BLaER1 (cell line): Measurements from ENCODE around the gene DLK1.

Source experiments
- H3K27ac ChIP-seq: shearing (Covaris generic); formaldehyde crosslinking; 2 replicates; pipeline ENCODE4 v1.8.1; 2022
- H3K27me3 ChIP-seq: shearing (Covaris generic); formaldehyde crosslinking; 2 replicates; pipeline ENCODE4 v1.8.1; 2022
- H3K36me3 ChIP-seq: shearing (Covaris generic); formaldehyde crosslinking; 2 replicates; pipeline ENCODE4 v1.8.1; 2022
- H3K4me1 ChIP-seq: shearing (Covaris generic); formaldehyde crosslinking; 2 replicates; pipeline ENCODE4 v1.8.1; 2022
- H3K4me2 ChIP-seq: shearing (Covaris generic); formaldehyde crosslinking; 2 replicates; pipeline ENCODE4 v1.8.1; 2022
- H3K4me3 ChIP-seq: shearing (Covaris generic); formaldehyde crosslinking; 2 replicates; pipeline ENCODE4 v1.8.1; 2022
- H3K9ac ChIP-seq: shearing (Covaris generic); formaldehyde crosslinking; 2 replicates; pipeline ENCODE4 v1.8.1; 2022
- H3K9me3 ChIP-seq: shearing (Covaris generic); formaldehyde crosslinking; 2 replicates; pipeline ENCODE4 v1.8.1; 2022
- H4K20me1 ChIP-seq: shearing (Covaris generic); formaldehyde crosslinking; 2 replicates; pipeline ENCODE4 v1.8.1; 2022
- Cebpa-rat ChIP-seq: shearing (Covaris generic); IDR thresholded peaks from 2 replicates; pipeline ENCODE4 v1.8.1; 2022

Gene DLK1

DNA sequence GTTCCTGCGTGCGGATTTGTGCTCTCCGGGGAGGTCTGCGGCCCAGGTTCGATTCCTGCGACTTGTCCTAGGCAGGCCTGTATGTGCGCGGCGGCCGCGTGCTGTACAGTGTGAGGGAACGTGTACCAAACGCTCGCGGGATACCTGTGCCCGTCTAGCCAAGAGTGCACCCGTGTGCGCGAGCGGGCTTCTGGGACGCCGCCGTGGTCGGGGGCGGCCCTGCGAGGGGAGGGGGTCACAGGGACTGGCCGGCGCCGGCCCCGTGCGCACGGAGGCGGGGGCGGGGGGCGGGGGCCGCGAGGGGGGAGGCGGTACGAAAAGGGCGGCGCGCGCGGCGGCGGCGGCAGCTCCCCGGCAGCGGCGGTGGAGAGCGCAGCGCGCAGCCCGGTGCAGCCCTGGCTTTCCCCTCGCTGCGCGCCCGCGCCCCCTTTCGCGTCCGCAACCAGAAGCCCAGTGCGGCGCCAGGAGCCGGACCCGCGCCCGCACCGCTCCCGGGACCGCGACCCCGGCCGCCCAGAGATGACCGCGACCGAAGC lies at the start of gene DLK1:
Gene DLK1 (plus strand): TSS at position 343 of the 536 bp plus-strand sequence. CDS start 177 bp downstream, at position 520.
- H3K4me3 ChIP-seq = no peak within 1 kb of the TSS
- H3K4me2 ChIP-seq = no peak within 1 kb of the TSS
- no peak for TF ChIP-seq Cebpa-rat
- peaks cover 15% of the 10 kb centered on the region; the same call in 1 of the 2 replicates for H3K9me3 ChIP-seq
- no peak within 1 kb of the TSS for H3K9ac ChIP-seq
- no peaks in the 10 kb centered on the region for H3K36me3 ChIP-seq
- H4K20me1 ChIP-seq = no peaks in the 10 kb centered on the region; the same call in 1 of the 2 replicates
- peaks cover 10% of the 10 kb centered on the region; the same call in 1 of the 2 replicates for H3K4me1 ChIP-seq
- no peak within 1 kb of the TSS for H3K27ac ChIP-seq
- H3K27me3 ChIP-seq = peaks cover 43% of the 10 kb centered on the region

DNA sequence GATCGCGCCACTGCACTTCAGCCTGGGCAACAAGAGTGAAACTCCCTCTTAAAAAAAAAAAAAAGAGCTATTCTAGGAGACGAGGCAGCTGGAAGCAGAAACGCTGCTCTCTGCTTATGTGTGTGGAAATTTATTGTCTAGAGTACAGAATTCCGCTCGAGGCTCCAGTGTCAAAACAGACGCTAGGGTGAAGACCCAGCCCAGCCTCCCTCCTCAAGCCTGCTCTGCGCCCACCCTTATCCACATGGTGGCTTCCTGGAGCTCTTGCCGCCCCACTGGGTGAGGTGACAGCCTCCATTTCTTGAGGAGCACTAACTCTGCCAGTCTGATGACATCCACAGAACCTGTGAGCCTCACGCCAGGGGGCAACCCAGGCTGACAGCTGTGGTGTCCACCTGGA lies 49.5 kb upstream of the DLK1 start:
- Histone ChIP-seq H3K9ac (peak overlapping the region; percentile 45; the same call in 1 of the 2 replicates), H3K27ac (peak overlapping the region; percentile 53)

DNA sequence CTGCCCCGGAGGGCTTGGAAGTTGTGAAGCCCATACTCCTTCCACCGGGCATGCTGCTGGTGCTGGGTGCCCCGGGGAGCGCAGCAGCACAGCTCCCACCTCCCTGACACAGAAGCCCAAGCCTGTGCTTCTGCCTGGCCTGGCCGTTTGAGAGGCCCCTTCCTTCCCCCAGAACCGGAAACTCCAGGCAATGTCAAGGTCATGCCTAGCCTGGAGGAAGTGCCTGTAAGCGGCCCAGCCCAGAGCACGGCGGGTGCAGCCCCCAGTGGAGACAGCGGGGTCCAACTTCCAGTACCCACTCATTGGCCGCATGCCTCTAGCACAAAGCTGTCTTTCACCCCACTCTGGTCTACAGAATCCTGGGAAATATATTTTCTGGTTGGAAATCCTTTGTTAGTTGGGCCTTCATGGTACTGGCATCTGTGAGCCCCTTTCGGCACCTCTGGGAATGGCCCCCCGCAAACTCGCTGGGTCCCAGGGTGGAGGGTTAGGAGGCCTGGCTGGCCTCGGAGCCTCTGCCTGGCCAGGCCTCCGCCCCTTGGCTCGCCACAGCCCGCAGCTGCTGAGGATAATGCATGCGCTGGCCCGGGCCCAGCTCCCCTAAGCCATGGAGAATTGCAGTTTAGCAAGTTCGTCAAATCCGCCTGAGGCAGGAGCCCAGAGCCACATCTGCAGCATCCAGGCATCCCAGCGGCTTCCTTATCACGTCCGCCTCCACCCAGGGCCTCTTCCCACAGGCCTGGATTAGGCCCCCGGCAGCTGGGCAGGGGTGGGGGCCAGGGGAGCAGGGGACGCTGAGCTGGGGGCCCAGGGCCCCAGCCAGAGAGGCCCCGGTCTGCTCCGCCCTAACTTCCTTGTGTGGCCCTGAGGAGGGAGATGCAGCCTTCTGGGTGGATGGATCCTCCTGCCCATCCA lies 48.9 kb upstream of the DLK1 start:
- H3K4me1 ChIP-seq = peaks cover 28% of the 10 kb centered on the region
- H3K27me3 ChIP-seq = peaks cover 16% of the 10 kb centered on the region; the same call in 1 of the 2 replicates
- no peak overlapping the region for H3K4me3 ChIP-seq
- H3K9me3 ChIP-seq = no peaks in the 10 kb centered on the region
- H3K27ac ChIP-seq = peak overlapping the region; percentile 53
- H3K4me2 ChIP-seq = peak overlapping the region; percentile 63
- H3K36me3 ChIP-seq = no peaks in the 10 kb centered on the region
- no peak for TF ChIP-seq Cebpa-rat
- H3K9ac ChIP-seq = peak overlapping the region; percentile 45; the same call in 1 of the 2 replicates
- no peaks in the 10 kb centered on the region for H4K20me1 ChIP-seq

More for the DNA sequence above, 49.5 kb upstream of the DLK1 start:
- Histone ChIP-seq H3K27me3 (peaks cover 17% of the 10 kb centered on the region; the same call in 1 of the 2 replicates), H3K9me3 (no peaks in the 10 kb centered on the region), H3K4me3 (no peak overlapping the region), H3K4me1 (peaks cover 34% of the 10 kb centered on the region), H3K36me3 (no peaks in the 10 kb centered on the region), H4K20me1 (no peaks in the 10 kb centered on the region), H3K4me2 (peak overlapping the region; percentile 63)
- no peak for TF ChIP-seq Cebpa-rat

DNA sequence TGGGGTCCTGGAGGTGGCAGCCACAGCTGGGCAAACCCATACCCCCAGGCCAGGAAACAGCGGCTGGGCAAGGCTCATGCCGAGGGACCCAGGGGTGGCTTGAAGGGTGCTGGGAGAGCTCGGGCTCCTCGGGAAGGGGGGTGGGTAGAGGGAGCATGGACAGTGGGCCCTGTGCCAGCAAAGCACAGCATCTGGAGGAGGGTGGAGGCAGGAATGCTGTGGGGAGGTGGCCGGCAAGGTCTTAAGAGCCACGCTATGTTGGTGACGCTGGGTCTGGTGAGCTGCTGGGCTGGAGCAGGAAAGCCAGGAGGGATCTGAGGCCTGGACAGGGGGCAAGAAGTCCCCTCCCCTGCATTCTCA lies 48.2 kb upstream of the DLK1 start:
- Histone ChIP-seq H4K20me1 (no peaks in the 10 kb centered on the region), H3K9me3 (no peaks in the 10 kb centered on the region), H3K4me2 (peak overlapping the region; percentile 63; the same call in 1 of the 2 replicates), H3K9ac (no peak overlapping the region), H3K27me3 (peaks cover 10% of the 10 kb centered on the region; the same call in 1 of the 2 replicates), H3K4me1 (peaks cover 28% of the 10 kb centered on the region), H3K27ac (no peak overlapping the region), H3K4me3 (no peak overlapping the region), H3K36me3 (no peaks in the 10 kb centered on the region)
- no peak for TF ChIP-seq Cebpa-rat

DNA sequence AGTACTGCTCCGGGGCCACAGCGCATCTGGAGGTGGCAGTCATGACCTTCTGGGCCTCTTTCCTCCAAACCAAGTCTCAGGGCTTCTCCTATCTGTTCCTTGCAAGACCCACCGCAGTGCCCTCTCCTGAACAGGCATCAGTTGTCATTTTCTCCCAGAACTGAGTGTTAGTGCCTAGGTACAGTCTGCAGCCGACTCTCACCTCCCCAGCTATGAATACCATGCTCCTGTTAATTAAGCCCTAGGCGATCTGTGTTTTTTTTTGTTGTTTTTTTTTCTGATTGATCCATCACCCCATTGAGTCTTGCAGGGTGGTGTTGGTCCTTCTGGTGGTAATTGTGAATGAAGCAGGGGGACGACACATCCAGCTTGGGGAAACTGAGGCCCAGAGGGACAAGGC lies 47.5 kb upstream of the DLK1 start:
- Histone ChIP-seq H3K4me2 (no peak overlapping the region), H3K9me3 (no peaks in the 10 kb centered on the region), H3K4me1 (peaks cover 31% of the 10 kb centered on the region), H3K9ac (no peak overlapping the region), H4K20me1 (no peaks in the 10 kb centered on the region), H3K36me3 (no peaks in the 10 kb centered on the region), H3K4me3 (no peak overlapping the region), H3K27ac (no peak overlapping the region), H3K27me3 (0 out of 2 replicates have a peak, but pooled peaks cover 3% of the 10 kb centered on the region)
- TF ChIP-seq Cebpa-rat = no peak

DNA sequence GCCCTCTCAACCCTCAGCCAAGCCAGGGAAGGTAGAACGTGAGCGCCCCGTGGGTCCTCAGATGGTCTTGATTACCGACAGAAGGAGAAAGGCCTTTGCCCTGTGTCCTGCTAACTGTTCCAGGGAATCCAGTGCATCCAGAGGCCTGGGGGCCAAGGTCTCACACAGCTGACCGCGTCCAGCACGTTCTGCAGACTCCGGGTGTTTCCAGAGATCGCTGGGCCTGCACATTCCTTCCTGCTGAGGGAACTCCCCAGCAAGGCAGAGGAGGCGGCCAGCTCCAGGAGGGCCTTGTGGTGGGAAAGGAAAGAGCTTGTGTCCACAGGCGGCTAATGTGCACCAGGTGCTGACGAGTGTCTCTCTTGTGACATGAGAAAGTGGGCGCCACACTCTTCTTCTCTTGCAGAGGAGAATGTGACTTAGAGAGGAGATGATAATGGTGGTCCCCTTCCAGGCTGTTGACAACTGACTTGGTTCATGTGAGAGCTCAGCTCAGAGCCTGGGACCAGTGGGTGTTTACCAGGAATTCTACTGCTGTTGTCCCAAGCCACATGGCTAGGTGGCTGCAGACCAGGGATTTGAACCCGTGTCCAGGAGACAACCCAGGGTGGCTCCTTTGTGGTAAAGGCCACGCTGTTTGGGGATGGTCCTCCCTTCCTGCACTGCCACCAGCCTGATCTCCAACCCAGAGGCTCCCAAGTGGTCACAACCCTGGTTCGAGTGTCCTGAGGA lies 46.8 kb upstream of the DLK1 start:
- Histone ChIP-seq H3K27me3 (no peaks in the 10 kb centered on the region), H3K4me1 (peaks cover 31% of the 10 kb centered on the region), H3K4me3 (no peak overlapping the region), H3K9me3 (no peaks in the 10 kb centered on the region), H4K20me1 (no peaks in the 10 kb centered on the region), H3K4me2 (no peak overlapping the region), H3K9ac (no peak overlapping the region), H3K27ac (no peak overlapping the region), H3K36me3 (no peaks in the 10 kb centered on the region)
- TF ChIP-seq Cebpa-rat = no peak

DNA sequence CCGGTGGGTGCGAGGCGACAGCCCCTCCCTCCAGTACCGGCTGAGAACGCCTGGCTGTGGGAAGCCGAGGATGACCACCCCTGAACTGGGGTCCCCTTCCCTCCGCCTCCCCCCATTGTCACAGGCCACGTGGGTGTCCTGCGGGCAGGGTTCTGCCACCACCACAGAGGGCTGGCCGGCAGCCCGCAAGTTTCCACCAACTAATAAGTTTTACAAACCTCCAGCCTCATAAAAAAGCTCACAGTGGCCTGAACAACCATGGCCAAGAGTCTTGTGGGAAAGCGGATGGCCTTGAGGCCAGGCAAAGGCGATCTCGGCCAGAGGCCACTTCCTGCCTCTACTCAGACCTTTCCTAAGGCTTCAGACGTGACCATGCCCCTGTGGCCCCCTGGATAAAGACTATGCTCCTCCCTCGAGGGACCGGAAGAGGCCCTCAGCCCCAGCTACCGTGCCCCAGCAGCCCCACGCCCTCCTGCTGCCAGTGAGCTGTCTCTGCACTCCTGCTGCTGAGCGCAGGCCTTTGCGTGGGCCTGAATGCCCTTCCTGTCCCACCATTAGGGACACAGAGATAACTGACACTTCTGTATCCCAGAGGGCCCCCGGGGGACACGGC lies 46.1 kb upstream of the DLK1 start:
- H3K9me3 ChIP-seq = no peaks in the 10 kb centered on the region
- H3K4me1 ChIP-seq = peaks cover 31% of the 10 kb centered on the region
- peak overlapping the region; percentile 25; the same call in 1 of the 2 replicates for H3K4me2 ChIP-seq
- no peak overlapping the region for H3K4me3 ChIP-seq
- peak overlapping the region; percentile 24; the same call in 1 of the 2 replicates for H3K27ac ChIP-seq
- H3K27me3 ChIP-seq = no peaks in the 10 kb centered on the region
- H4K20me1 ChIP-seq = no peaks in the 10 kb centered on the region
- no peak overlapping the region for H3K9ac ChIP-seq
- H3K36me3 ChIP-seq = no peaks in the 10 kb centered on the region
- no peak for TF ChIP-seq Cebpa-rat

DNA sequence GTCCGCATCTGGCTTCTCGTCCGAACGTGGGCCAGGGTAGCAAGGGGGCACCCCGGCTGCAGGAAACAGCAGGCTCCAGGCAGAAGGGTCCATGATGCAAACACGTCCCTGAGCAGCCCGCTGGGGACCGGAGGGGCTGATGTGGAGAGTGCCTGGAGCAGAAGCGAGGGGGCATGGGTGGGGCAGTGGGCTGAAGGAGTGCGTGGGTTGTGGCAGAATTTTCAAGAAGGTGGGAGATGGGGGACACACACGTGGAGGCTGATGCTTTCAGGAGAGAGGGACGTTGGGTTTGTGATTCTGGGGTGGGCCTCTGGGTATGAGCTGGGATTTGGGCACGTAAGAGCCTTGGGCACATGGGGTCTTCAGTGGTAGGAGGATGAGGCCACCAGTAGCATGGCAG lies 45.6 kb upstream of the DLK1 start:
- TF ChIP-seq Cebpa-rat = no peak

DNA sequence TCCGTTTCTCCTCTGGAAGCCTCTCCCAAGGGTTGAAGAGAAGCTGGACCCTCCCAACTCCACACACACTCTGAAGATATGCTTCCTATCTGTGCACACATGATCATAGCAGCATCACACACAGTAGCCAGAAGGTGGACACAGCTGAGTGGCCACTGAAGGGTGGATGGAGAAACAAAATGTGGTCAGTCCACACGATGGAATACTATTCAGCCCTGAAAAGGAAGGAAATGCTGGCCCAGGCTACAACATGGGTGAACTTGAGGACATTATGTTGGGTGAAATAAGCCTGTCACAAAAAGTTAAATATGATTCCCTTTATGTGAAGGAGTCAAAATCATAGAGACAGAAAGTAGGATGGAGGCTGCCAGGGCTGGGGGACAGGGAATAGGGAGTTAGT lies 43.9 kb upstream of the DLK1 start:
- Histone ChIP-seq H3K36me3 (no peaks in the 10 kb centered on the region), H3K4me2 (no peak overlapping the region)
- TF ChIP-seq Cebpa-rat = no peak

More for the DNA sequence above, 45.6 kb upstream of the DLK1 start:
- no peaks in the 10 kb centered on the region for H3K9me3 ChIP-seq
- H4K20me1 ChIP-seq = no peaks in the 10 kb centered on the region
- H3K27me3 ChIP-seq = no peaks in the 10 kb centered on the region
- H3K4me2 ChIP-seq = no peak overlapping the region
- H3K4me3 ChIP-seq = no peak overlapping the region
- H3K4me1 ChIP-seq = peaks cover 31% of the 10 kb centered on the region
- no peak overlapping the region for H3K9ac ChIP-seq
- no peak overlapping the region for H3K27ac ChIP-seq
- no peaks in the 10 kb centered on the region for H3K36me3 ChIP-seq

More for the DNA sequence above, 43.9 kb upstream of the DLK1 start:
- H3K27me3 ChIP-seq = no peaks in the 10 kb centered on the region
- H4K20me1 ChIP-seq = no peaks in the 10 kb centered on the region
- peaks cover 24% of the 10 kb centered on the region for H3K4me1 ChIP-seq
- no peak overlapping the region for H3K27ac ChIP-seq
- no peak overlapping the region for H3K4me3 ChIP-seq
- H3K9ac ChIP-seq = no peak overlapping the region
- H3K9me3 ChIP-seq = no peaks in the 10 kb centered on the region
